Neural cell (in vitro differentiated cells): ENCODE data around the gene NPW.

Source experiments
- EP300 ChIP-seq: fragments of 450-650 bp; conservative IDR thresholded peaks from 2 replicates; pipeline ENCODE4 v1.6.1; 2014; ENCODE audit warnings: antibody characterized with exemption, mild to moderate bottlenecking, moderate library complexity; ENCODE audit not compliant: poor library complexity, severe bottlenecking
- EZH2 ChIP-seq: fragments of 200-600, 300-800 bp; shearing (Covaris generic), sonication (generic); IDR thresholded peaks from 2 replicates; pipeline ENCODE4 v1.6.1; 2014; ENCODE audit warnings: antibody characterized with exemption, low read length, borderline replicate concordance, mild to moderate bottlenecking; ENCODE audit not compliant: insufficient read depth, poor library complexity, severe bottlenecking
- POLR2AphosphoS5 ChIP-seq: IDR thresholded peaks from 2 replicates; pipeline ENCODE4 v1.6.1; 2012
- RAD21 ChIP-seq: fragments of 450-650 bp; conservative IDR thresholded peaks from 2 replicates; pipeline ENCODE4 v1.6.1; 2014; ENCODE audit warnings: antibody characterized with exemption, mild to moderate bottlenecking, moderate library complexity
- SMC3 ChIP-seq: fragments of 450-650 bp; conservative IDR thresholded peaks from 2 replicates; pipeline ENCODE4 v1.6.1; 2014; ENCODE audit warnings: antibody characterized with exemption, mild to moderate bottlenecking, moderate library complexity; ENCODE audit not compliant: poor library complexity
- TAF1 ChIP-seq: IDR thresholded peaks from 2 replicates; pipeline ENCODE4 v1.6.1; 2012; ENCODE audit warnings: low read depth
- TF ChIP-seq, protein P1 (sequence below): fragments of 450-650 bp; IDR thresholded peaks from 2 replicates; pipeline ENCODE4 v1.5.1; 2014; ENCODE audit warnings: antibody characterized with exemption, mild to moderate bottlenecking, moderate library complexity; ENCODE audit not compliant: poor library complexity, severe bottlenecking
- TF ChIP-seq, protein P2 (sequence below): IDR thresholded peaks from 2 replicates; pipeline ENCODE4 v1.6.1; 2012; ENCODE audit warnings: borderline replicate concordance

DNA sequence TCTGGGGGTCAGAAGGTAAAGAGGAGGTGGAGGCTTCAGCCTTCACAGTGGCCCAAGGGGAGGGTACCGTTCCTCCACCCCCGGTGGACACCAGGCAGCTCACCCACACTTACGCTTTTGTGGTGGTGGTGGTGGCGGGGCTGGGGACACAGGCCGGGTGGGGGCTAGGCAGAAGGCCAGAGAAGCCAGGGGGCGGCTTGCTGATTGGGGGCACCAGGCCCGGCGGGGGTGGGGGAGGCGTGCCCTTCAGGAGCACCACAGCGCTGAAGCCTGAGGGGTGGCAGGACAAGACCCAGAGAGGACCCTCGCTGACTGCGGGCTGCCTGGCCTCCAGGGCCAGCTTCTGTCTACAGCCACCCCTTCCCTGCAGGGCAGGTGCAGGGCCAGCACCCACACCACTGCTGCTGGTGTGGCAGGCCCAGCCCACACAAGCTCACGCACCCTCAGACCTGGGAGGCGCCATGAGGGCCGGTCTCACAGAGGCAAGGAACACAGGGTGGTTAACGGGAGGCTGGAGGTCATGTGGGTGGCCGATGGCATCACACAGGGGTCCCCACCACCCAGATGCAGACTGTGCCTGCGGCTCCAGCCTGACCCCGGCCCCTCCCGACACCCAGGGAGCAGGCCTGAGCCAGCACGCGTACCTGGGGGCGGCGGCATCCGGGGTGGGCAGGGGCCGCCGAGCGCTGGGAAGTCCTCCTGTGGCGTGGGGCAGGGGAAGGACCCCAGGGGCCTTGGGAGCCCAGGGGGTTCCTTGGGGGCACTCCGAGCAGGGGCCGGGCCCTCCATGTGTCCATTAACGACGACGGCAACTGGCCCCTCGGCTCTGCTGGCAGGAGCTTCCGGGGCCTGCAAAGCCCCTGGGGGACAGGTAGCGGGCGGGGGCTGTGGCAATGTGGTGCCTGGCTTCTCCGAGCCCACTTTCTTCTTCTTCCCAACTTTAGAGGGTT lies 20.5 kb upstream of the NPW start:
- TF ChIP-seq, protein P1, sequence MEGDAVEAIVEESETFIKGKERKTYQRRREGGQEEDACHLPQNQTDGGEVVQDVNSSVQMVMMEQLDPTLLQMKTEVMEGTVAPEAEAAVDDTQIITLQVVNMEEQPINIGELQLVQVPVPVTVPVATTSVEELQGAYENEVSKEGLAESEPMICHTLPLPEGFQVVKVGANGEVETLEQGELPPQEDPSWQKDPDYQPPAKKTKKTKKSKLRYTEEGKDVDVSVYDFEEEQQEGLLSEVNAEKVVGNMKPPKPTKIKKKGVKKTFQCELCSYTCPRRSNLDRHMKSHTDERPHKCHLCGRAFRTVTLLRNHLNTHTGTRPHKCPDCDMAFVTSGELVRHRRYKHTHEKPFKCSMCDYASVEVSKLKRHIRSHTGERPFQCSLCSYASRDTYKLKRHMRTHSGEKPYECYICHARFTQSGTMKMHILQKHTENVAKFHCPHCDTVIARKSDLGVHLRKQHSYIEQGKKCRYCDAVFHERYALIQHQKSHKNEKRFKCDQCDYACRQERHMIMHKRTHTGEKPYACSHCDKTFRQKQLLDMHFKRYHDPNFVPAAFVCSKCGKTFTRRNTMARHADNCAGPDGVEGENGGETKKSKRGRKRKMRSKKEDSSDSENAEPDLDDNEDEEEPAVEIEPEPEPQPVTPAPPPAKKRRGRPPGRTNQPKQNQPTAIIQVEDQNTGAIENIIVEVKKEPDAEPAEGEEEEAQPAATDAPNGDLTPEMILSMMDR = no peak
- TF ChIP-seq RAD21 (no peak), EP300 (no peak), POLR2AphosphoS5 (no peak), EZH2 (no peak), TAF1 (no peak), SMC3 (no peak)
- TF ChIP-seq, protein P2, sequence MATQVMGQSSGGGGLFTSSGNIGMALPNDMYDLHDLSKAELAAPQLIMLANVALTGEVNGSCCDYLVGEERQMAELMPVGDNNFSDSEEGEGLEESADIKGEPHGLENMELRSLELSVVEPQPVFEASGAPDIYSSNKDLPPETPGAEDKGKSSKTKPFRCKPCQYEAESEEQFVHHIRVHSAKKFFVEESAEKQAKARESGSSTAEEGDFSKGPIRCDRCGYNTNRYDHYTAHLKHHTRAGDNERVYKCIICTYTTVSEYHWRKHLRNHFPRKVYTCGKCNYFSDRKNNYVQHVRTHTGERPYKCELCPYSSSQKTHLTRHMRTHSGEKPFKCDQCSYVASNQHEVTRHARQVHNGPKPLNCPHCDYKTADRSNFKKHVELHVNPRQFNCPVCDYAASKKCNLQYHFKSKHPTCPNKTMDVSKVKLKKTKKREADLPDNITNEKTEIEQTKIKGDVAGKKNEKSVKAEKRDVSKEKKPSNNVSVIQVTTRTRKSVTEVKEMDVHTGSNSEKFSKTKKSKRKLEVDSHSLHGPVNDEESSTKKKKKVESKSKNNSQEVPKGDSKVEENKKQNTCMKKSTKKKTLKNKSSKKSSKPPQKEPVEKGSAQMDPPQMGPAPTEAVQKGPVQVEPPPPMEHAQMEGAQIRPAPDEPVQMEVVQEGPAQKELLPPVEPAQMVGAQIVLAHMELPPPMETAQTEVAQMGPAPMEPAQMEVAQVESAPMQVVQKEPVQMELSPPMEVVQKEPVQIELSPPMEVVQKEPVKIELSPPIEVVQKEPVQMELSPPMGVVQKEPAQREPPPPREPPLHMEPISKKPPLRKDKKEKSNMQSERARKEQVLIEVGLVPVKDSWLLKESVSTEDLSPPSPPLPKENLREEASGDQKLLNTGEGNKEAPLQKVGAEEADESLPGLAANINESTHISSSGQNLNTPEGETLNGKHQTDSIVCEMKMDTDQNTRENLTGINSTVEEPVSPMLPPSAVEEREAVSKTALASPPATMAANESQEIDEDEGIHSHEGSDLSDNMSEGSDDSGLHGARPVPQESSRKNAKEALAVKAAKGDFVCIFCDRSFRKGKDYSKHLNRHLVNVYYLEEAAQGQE = no peak
